GM12892 (cell line): ENCODE measurements around the gene IL13RA1.

Experiments used
- POLR2A ChIP-seq: IDR thresholded peaks from 2 replicates; pipeline ENCODE4 v1.6.1; 2011; ENCODE audit warnings: low read depth, low read length, control low read depth
- POLR2AphosphoS5 ChIP-seq: IDR thresholded peaks from 2 replicates; pipeline ENCODE4 v1.6.1; 2011; ENCODE audit warnings: low read depth, low read length, control low read depth
- TAF1 ChIP-seq: IDR thresholded peaks from 2 replicates; pipeline ENCODE4 v1.6.1; 2011; ENCODE audit warnings: low read depth, mild to moderate bottlenecking, control low read depth, low read length, borderline replicate concordance

GRCh38 chrX:118758511-118758910 lies 31.1 kb downstream of the IL13RA1 start:
- TF ChIP-seq TAF1 (no peak), POLR2A (no peak), POLR2AphosphoS5 (no peak)
